ENCODE measurements around the gene EMD.
"Not testable (repeated sequence)": the region's sequence is repeated elsewhere in the genome, so short reads cannot be mapped to it uniquely, and the experiment has no call there.

EMD gene

DNA sequence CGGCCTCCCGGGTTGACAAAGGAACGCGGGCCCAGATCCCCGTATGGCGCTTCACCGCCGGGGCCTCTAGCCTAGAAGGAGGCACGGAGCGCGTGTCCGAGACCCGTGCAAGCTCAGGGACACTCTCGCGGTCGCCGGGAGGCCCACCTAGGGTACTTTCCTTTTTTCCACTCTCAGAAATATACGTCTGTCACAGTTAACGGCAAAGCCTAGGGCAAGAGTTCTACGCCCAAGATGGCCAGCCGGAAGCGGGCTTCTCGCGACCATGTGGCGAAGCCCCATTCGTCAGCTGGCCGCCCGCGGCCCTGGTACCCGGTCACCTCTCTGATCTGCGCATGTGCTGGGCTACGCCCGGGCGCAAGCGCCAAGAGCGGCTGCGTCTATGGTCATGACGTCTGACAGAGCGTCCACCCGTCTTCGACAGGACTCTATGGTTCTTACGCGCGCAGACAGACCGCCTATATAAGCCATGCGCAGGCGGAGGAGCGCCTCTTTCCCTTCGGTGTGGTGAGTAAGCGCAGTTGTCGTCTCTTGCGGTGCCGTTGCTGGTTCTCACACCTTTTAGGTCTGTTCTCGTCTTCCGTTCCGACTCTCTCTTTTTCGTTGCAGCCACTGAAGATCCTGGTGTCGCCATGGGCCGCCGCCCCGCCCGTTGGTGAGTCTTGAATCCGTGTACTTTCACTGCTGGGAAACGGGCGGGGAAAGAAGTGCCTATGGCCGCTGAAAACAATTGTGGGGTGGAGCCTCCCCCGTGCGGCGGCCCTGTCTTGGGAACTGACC, 19.0 kb downstream of the EMD start, which contains the start of gene RPL10:
Gene RPL10 (plus strand): TSS at position 490 of the 780 bp plus-strand sequence. CDS start 143 bp downstream, at position 633.
- DNase-seq = peak; percentile 87 to 88

DNA sequence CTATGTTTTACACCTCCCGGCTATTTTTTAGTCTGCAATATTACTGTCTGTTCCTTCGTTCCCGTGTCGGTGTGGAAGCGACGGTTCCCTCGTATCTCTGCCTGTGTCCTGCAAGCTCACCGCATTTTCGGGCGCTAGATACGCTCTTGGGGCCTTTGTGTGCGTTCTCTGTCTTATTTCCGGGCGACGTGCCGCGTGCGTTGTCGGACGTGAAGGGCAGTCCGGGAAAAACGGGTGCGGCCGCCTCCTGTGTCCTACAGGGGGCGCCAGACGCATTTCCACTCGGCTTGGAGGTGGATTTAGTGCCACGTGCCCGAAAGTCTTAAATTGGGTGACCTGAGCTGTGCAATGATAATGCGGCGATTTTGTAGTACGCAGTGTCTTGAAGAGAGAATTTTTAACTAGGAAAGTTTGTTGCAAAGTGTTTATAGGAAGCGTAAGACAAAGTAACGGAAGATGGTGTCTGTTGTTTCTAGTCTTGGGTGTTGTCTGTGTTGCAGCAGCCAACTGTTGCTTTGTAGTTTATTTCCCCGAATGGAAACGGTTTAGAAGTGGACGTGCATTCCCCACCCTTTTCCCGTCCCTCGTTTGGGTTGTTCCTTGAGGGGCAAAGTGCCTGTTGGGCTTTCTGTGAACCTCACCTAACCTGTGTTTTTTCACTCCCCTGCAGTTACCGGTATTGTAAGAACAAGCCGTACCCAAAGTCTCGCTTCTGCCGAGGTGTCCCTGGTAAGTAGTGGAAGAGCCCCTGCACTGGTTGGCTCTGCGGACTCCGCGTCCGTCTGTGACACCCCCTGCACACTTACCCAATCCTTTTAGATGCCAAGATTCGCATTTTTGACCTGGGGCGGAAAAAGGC, 19.8 kb downstream of the EMD start:
- peak; percentile 80 to 82 for DNase-seq

DNA sequence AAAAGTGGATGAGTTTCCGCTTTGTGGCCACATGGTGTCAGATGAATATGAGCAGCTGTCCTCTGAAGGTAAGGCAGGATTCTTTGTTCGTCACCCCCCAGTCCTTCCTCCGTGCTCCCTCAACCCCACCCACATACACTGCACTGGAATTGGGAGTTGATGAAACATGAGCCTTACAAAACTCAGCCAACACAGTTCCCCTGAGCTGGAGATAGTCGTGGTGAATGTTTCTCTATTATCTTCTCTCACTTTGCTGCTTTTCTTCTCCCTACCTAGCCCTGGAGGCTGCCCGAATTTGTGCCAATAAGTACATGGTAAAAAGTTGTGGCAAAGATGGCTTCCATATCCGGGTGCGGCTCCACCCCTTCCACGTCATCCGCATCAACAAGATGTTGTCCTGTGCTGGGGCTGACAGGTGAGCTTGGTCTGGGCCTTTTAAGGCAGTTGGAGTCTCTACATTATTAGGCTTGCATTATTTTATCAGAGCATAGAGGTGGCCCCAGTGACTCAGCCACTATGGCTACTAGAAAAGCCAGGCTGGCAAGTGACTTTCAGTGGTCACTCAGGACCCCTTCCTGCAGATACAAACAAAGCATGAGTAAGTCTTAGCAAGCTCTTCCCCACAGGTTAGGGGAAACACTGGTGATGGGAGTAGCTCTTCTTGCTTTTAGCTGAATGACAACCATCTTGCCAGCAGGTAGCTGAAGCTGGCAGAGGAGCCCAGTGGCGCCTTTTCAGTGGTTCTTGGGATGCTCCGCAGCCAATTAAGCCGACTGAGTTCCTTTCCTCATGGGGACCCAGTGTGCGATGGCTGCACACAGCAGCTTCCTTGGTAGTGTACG, 20.7 kb downstream of the EMD start:
- peak in 1 of 2 donors; percentile 35 for DNase-seq

DNA sequence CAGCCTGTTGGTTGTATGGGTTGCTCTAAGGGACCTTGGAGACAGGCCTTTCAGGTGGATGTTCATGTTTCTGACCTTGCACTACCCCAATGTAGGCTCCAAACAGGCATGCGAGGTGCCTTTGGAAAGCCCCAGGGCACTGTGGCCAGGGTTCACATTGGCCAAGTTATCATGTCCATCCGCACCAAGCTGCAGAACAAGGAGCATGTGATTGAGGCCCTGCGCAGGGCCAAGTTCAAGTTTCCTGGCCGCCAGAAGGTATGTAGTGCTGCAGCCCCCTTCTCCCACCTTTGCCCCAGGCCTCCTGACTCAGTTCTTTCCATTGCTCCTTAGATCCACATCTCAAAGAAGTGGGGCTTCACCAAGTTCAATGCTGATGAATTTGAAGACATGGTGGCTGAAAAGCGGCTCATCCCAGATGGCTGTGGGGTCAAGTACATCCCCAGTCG, 21.3 kb downstream of the EMD start:
- DNase-seq = not testable (repeated sequence)

DNA sequence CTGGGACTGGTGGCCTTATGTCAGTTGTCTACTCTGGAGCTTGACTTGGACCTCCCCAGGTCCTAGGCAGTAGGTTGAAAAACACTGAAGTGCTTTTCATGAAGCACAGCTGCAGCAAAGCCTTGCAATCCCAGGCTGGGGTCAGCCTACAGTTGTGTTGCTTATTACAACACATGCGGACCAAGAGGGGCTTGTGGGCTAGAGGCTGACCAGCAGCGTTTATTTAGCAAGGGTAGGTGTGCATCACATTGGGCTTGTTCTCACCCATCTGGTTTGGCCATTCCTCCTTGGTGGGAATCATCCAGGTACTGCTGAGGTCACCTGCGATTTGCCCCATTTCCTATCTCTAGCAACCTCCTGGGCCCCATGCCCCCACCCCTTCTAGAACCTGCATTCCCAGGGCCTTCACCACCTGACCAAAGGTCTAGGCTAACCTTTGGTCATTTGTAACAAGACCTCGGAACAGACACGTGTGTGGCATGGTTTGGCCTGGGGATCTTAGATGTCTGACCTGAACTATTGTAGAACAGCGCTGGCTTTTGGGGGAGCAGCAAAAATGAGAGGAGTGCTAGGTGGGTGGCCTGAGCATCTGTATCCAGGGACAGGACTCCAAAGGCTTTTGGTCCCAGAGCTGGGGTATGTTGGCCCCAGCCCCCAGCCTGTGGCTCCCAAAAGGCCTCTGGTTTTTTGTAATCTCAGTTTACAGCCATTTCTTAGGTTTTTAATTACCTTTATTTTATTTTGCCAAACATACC, 22.1 kb downstream of the EMD start:
- DNase-seq = peak; percentile 38 to 44

DNA sequence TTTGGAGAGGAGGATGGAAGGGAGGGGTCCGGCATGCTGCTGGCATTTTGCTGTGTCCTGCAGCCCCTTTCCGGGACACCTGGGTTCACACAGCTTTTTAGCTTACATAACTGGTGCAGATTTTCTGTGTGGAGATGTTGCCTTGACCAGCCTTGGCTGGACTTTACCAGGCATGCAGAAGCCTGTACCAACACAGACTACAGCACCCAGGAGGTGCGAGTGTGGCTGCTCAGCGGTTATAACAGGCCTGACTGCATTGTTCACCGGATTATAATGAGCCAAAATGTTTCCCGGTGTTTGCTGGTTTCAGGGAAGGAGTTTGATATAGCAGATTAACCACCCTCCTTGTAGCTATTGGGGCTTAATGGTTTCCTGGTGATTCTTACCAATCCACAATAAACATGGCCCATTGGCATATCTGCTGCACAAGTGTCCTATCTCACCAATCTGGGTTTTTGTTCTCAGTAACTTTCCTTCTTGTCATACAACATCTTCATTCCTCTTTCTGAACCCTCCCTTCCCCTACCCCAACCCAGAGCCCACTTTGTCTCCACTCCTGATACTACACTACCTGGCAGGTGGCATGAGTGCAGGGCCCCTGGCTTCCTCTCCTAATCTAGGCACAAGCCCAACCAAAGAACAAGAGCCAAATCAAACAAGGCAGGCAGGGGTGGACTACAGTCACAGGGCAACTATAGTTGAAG, 23.0 kb downstream of the EMD start:
- DNase-seq = no peak

DNA sequence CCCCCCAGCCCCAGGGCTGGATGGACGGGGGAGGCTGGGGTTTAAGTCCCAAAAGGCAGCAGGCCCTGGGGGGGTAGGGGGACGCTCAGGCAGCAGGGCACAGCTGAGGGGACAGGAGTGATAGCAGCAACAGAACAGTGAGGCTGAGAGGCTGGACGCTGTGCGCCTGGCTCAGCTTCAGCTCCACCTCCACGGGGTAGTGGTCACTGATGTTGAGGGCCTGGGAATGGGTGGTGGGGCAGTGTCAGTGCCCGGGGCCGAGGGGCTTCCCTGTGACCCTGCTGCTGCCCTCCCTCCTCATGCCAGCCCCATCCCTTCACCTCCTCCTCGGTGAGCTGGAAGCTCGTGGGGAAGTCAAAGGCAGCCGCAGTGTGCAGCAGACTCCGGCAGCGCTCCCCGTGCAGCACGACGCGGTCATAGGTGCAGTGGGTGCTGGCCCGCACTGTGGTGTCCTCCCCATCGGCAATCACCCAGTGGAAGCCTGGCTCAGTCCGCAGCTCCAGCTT, 23.6 kb downstream of the EMD start:
- no peak for DNase-seq

DNA sequence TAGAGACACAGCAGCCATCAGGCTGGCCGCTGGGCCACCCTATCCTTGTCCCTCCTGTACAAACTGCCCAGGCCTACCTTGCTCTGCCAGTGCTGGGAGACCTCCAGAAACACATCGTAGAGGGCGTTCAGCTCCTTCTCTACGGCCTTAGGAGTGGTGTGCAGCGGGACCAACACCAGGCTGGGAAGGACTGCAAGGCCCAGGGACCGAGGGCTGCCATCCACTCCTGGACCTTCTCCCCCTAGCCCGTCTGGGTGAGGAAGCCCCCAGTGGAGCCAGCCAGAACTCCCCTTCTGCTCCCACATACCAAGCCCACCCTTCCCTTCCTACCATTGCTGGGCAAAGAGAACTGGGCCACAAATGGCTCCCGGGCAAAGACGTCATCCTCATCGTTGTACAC, 24.1 kb downstream of the EMD start:
- no peak for DNase-seq

DNA sequence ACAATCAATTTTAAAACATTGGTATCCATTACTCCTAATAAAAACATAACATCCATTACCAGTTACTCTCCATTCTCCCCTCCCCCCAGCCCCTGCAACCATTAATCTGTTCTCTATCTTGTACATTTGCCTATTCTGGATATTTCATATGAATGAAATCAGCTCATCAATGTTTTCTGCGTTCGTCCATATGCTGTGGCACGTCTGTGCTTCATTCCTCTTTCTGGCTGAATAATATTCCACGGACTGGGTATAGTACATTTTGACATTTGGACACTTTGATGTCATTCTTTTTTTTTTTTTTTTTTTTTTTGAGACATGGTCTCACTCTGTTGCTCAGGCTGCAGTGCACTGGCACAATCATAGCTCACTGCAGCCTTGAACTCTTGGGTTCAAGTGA, 24.8 kb downstream of the EMD start:
- no peak for DNase-seq

DNA sequence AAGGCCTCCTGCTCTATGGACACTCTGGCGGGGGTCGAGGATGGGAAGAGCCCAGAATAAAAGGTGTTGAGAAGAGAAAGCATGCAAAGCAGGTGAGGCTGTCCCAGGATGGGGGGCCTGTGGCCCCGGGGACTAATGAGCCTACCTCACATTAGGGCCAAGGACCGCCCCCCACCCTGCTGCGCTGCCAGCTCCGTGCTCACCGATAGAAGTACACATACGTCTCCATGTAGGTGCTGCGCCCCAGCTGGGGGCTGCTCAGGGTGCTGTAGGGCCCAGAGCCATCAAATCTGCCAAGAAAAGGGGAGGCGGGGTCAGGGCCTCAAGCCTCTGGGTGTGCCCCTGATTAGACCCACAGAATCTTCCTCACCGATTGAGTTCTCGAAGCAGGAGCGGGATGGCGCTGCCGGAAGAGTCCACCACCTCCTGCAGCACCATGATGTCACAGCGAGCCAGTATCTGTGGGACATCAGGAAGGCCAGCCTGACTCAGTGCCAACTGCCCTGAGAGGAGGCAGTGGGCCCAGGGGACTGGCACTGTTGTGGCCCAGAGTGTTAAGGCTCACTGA, 25.6 kb downstream of the EMD start:
- DNase-seq = no peak

DNA sequence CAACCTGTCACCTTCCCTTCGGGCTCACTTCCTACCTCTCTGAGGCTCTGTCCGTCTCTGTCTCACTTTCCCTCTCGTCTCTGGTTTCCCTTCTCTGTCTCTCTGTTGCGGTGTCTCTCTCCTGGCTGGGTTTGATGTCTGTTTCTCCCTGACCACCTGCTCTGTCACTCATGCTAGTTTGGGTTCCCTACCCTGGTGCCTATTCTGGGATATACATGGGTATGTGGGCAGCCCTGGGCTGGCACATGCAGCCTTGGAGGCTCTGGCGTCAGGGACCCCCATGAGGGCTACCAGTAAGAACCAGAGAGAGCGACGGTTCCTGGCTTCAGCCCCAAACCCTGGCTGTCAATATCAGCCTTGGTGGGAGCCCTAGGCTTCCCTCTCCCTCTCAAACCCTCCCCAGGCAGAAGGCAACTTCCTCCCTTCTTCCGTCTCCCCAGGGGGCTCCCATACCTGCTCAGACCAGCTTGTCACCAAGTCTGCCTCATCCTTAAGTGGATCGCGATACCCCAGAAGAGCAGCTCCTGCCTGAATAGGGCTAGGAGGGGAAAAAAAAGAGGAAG, 29.6 kb downstream of the EMD start:
- no peak for DNase-seq

DNA sequence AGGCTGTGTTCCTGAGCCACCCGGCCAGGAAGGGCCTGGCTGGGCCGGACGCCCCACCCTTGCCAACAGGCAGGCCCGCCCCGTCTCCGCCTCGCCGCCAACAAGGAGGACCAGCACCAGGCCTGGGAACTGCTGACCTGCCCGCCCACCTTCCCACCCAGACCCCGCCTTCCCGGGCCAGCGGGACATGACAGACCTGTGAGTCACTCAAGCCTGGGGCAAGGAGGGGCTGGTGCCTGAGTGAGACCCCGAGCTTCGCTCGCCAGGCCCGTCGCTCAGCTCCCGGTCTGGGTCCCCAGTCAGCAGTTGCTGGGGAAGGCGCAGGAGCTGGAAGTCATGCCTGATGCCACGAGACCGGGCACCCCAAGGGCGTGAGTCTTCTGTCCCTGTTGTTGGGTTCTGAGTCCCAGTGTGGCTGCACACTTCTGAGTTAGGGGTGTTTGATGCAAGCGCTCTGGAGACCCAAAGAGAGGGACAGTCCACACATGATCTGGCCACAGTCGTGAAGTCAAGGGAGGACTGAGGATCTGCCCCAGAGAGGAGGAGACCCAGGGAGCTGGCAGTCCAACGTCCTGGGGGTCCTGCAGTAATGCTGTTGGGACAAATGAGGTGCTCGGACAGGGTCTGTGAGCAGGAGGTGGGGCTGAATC, 30.3 kb downstream of the EMD start, which contains the start of gene DNASE1L1:
Gene DNASE1L1 (minus strand): TSS at position 33 of the 650 bp plus-strand sequence. CDS start 3,686 bp downstream, outside the sequence.
- DNase-seq = no peak

DNA sequence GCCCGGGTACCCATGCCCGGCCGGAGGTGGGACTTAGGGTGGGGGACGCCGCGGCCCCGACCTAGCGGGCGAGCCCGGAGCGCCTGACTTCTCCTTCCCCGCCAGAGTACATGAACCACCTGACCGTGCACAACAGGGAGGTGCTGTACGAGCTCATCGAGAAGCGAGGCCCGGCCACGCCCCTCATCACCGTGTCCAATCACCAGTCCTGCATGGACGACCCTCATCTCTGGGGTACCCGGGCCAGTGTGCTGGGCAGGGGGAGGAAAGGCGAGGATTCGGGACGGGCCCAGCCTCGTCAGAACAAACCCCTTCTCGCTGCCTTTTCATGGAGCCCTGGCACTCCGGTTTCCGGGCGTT, 32.9 kb downstream of the EMD start:
- DNase-seq = peak; percentile 66 to 73

DNA sequence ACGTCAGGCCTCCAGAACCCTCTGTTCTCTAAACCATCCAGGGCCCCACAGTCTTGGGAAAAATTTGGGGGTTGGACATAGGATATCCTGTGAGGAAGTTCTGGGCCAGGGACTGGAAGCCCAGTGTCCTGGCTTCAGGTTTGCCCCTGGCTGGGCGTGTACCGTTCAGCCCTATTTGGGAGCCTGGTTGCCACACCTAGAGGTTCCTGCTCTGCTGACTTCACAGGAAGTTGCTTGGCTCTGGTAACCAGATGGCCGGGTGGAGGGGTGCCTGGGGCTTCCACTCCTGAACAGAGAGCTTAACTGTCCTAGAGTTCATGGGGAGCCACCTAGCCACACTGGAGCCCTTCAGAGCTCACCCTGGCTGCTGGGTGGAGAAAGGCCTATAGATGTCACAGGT, 33.4 kb downstream of the EMD start:
- DNase-seq = peak in 1 of 2 donors; percentile 41

DNA sequence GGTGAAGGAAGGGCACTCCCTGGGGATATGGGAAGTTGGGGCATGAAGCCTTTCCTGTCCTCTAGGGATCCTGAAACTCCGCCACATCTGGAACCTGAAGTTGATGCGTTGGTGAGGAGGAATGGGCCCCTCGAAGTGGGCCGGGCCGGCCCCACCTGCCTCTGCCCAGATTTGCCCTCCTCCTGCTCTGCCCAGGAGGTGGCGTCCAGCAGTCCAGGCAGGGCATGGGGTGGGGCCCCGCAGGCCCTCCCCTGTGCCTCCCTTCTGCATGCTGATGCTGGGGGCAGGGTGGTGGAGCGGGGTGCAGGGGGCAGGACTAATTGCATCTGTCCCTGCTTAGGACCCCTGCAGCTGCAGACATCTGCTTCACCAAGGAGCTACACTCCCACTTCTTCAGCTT, 34.0 kb downstream of the EMD start:
- DNase-seq = no peak

DNA sequence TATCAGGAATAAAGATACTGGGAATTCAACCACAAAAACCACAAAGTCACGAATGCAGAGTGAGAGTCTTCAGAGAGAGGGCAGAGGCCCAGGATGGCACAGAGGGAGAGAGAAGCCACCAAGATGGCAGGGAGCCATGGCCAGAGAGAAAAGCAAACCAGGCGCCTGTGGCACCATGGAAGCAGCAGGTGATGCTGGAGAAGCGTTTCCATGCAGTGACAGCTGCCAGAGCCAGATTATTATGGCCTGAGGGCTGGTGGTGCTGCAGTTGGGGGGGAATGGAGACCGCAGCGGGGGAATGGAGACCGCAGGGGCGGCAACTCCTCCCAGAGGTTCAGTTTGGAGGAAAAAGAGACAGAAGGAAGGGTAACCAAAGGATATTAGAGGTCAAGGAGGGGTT, 38.1 kb downstream of the EMD start:
- no peak for DNase-seq

DNA sequence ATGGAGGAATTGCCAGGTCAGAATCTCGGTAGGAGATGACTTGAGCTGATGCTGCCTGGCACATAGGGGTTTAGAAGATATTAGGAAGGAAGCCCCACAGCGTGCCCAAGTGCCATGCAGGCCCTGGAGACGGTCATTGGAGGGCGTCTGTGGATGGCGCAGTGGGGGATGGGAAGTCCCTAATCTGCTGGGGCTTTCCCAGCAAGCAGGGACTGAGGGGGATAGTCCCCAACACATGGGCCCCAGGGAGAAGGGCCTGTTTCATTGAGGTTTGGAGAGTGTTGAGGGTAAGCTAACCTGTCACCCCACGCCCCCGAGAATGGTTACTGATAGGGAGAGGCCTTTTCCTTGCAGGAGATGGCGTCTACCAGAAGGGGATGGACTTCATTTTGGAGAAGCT, 40.1 kb downstream of the EMD start:
- no peak for DNase-seq

DNA sequence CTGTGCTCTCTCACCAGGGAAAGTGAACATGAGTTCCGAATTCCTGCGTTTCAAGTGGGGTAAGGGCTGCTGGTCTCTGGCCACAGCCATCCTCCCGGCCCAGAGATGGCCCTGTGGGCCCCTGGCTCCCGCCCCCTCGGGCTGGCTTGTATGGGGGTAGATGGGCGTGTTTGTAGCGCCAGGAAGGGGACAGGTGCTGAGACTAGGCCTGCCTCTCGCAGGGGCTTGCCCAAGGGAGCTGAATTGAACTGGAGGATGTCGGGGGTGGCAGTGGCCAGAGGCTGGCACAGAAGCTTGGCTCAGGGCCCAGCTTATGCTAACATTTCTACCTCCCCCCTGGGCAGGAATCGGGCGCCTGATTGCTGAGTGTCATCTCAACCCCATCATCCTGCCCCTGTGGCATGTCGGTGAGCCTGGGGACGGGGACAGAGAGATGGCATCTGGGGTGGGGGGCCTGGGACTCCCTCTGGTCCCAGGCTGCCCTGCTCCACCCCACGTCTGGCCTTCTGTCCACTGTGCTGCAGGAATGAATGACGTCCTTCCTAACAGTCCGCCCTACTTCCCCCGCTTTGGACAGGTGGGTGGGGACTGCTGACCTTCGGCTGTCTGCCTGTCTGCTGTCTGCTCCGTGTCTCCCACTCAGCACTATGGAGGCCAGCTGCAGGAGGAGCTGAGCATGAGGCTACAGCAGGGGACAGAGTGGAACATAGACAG, 40.8 kb downstream of the EMD start:
- no peak for DNase-seq

DNA sequence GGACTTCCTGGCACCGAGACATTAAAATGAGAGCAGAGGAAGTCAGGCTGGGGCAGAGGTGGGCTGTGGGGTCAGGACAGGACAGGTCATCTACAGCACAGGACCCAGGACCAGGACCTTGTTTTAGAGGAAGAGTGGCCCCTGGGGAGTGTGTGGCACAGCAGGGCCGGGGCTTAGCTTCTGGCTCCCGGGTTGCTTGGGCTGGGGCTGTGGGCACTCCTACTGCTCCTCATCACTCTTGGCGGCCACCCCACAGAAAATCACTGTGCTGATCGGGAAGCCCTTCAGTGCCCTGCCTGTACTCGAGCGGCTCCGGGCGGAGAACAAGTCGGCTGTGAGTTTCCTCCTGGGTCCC, 41.3 kb downstream of the EMD start:
- DNase-seq = no peak

All from stimulated activated CD4-positive, alpha-beta T cell treated with anti-CD3 and anti-CD28 coated beads, Interleukin-2, amount 100 ng/mL, for 24 hours (primary cell).